T-helper 2 cell treated with Interferon-gamma antibody and Interleukin-4, amounts not matched to agents 100 ng/mL and 5 ng/mL, for 36 hours (primary cell): ENCODE results near the gene PPM1L. TPM values are rescaled to one million over a fixed set of nuclear protein-coding genes. Genes with fewer than 3 reads are reported as not detected.

ENCODE experiments used
- intact Hi-C: fragments of 100-400 bp; cut with micrococcal nuclease; formaldehyde crosslinking; loops from one replicate; pipeline ENCODE4 v1.15.1; 2023
- total RNA-seq: library from RNA; stranded (reverse); gene quantifications from 2 replicates; pipeline ENCODE4 v1.2.3, GENCODE V29; 2022

Gene PPM1L
- total RNA-seq, 1 donor from 2014 or later: 2.6 TPM

DNA sequence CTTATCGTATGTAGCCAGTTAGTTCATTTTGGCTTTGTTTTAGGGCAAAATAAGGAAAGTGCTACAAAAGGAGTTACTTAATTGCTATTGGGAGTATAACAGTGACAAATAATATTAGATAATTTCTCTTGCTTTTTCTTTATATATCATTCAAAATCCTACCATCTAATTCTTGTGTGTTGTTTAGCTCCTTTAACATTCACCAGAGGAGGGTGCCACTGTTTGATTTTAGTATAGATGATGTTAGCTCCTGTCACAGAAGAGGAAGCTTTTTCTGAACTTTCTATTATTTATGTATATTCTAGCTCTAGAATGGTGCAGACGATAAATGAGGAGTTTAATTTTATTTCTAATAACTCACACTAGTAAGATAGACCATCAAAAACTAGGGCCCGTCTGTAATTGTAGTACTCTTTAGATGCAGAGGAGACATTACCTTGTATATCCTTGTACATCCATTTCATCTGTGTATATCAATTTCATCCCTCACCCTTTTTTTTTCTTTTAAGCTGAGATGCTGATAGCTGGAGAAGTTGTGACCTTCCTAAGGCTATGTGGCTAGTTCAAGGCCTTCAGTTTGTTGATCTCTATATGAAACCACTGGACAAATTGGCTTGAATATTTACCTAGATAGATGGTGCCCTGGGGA, 3.0 kb downstream of the PPM1L start:
- intact Hi-C loops: loop anchor here (5.0 to 10.0 kb wide), 3 partner anchors 168 to 534 kb away; partner anchors contain the start of gene C3orf80

DNA sequence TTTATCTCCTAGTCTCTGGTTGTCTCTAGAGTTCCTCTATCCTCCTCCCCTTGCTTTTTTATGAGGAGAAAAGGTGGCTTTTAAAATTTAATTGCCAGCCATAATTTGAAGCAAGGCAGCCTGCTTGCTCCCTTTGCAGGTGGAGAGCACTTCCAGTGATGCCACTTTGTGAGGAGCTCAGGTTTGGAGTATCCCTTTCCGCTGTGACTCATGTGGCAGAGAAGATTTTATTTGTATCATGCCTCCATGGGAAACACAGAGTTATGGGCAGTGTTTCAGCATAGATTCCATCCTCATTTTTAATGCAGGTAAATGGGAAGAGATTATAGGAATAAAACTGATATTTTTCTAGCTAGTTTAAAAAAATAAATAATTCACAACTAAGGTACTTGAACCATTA, 7.0 kb downstream of the PPM1L start:
- intact Hi-C loops: no loop called here

DNA sequence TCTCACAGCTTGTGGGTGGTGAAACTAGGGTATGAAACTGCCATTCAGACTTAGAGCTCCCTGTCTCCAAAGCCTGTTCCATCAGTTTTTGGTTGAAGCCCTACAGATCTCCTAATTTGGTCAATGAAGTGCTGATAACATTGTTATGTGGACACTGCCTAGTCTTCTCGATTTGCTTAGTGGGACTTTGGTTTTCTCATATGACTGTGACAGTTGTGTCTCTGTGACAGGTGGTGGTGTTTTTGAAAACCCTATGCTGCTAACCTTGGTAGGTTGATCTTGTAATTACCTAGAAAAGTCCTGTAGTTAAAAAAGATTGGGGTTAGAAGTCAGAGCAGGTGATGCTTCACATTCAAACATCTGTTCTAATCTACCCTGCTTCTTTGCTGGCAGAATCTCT, 9.2 kb downstream of the PPM1L start:
- intact Hi-C loops: no loop called here

DNA sequence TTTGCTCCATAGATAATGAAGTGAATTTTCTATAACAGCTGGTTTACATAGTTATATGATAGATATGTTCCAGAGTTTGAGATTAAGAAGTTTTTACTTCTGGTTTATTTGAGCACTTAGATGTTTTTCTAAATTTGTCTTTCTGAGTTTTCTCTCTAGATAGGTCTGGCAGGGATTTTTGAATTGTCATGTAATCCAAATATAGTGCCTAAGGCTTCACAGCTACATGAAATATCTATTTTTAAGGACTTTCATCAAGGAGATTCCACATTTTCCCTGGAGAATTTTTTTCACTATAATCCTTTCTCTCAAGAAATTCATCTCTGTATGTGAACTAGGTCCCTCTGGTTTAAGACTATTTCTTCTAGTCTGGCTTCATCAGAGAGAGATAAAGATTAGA, 12.0 kb downstream of the PPM1L start:
- intact Hi-C loops: no loop called here

DNA sequence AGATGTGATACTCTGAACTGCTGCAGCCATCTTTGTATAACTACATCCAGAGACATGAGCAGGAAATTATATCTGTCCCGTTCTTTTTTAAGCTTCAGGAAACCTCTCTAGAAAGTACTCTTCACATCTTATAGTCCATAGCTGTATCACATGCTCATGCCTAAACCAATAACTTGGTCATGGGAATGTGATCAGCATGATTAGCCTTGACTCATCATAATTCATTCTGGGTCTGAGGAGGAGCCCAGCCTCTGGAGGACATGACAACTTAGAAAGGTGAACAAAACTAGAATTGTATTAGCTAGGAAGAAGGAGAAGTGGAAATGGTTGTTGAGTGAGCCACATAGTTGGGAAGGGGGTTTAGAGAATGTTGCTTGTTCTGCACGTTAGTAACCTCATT, 12.9 kb downstream of the PPM1L start:
- intact Hi-C loops: no loop called here

DNA sequence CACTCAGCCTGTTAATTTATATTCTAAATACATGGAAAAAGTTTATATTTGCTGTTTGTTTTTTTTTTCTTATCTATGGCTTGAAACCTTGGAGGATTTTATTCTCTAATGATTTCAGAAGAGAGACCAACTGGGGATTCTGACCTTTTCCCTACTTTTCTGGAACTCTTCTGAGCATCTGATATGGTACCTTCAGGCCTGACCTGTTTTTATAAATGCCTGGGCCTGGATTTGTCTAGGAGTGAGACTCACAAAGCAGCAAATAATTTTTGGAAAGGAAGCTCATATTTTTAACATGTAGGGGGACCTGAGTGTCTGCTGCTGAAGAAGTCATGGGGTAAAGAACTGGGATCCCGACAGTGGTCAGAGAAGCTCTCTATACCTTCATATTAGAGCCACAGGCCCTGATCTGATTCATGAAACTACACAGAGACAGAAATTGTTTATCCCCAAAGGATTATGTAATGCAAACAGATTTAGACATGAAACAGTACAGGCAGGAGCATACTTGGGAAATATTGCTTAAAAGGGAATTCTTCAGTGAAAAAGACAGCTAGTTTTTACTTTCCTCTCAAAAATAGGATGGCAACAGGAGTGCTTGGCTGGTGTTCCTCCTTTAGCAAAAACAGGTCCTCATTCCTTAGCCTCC, 15.9 kb downstream of the PPM1L start:
- intact Hi-C loops: no loop called here

DNA sequence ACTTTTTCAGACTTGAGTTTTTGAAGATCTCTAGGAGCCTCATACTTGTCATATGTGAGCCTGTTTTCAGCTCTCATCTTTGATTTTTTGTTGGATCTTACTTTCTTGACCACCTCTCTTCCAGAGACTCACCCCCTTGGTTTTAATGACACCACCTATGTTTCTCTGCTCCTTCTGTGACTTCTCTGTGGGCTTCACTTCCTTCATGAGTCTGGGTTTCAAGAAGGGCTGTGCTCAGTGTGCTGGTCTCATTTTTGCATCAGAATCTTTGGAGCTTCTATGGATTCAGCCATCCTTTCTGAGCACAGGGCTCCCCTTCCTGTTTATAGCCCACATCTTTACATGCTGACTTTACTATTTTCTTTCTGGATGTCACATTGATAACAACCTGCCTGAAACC, 17.7 kb downstream of the PPM1L start:
- intact Hi-C loops: no loop called here

DNA sequence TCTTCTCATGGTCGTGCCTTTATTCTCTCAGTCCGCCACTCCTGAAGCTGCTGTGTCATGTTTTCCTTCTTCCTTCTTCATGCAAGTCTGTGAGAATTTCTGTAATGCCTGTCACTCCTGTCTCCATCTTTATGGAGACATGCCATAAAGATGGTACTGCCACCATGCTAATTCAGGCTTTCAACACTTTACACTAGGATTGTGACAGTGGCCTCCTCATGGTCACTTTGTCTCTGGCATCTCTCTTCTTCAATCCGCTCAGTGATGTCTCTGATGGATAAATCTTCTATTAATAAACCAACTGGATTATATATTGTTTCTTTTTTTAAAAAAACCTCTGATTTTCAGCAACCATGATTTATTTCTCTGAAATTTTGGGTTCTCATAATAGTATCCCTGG, 18.1 kb downstream of the PPM1L start:
- intact Hi-C loops: no loop called here

DNA sequence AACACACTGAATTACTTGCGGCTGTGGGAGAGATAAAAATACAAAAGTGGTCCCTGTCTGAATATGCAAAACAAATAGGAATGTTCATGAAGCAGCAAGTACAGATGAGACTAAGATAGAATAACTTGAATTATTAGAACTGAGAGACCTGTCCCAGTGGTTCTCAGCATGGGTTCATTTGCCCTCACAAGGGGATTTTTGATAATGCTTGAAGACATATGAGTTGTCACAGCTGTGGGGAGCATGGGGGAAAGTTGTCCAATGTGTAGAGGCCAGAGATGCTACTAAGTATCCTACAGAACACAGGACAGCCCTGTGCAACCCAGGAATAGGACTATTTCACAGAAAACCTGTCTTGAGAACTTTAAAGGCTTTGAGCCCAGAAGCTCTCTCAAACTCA, 22.4 kb downstream of the PPM1L start:
- intact Hi-C loops: no loop called here

DNA sequence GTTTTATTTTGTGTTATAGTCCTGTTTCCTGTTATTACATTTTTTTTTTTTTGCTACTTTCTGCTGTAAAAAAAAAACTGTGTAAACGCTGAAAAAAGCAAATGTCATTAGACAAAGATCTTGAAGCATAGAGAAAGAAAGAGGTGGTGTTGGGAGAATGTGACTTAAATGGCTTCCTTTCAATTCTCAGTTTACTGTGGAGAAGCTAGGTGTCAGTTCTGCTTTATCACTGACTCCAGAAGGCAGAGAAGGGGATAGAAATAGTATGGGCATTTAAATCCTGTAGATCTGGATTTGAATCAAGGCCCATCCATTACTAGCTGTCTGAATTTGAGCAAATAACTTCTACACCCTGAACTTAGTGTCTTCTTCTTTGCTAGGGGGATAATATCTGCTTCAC, 23.0 kb downstream of the PPM1L start:
- intact Hi-C loops: no loop called here

DNA sequence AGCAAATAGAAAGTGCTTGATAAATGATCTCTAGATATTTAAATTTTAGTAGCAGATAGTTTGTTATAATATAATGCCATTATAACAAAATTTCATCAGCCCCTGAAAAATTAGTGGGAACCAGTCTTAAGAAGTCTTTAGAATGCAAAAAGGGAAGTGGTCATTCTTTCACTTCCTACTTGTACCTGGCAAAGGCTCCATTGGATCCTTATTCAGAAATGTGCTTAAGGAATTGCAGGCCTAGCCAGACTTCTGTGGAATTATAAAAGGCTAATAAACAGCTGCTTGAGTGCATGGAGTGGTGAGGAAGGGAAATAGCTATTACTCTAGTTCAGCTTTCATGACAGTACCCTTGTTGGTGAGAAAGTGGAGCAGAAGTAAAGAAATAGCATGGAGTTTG, 24.2 kb downstream of the PPM1L start:
- intact Hi-C loops: no loop called here

DNA sequence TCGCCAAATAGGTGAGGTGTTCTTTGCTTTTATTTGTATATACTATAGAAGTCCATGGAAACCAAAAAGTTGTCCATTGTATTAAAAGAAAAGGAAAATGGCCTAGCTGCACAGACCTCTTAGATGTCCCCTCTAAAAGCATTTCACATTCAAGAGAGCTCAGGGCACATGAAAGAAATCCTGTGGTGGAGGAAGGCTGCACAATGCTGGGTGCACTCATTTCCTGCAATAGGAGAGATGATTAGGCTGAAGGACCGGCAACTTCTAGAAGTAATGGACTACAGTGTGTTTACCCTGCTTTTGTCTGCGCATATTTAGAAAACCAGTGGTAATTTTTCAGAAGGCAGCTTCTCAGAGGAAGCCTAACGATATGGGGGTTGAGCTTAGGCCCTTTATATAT, 25.4 kb downstream of the PPM1L start:
- intact Hi-C loops: no loop called here

DNA sequence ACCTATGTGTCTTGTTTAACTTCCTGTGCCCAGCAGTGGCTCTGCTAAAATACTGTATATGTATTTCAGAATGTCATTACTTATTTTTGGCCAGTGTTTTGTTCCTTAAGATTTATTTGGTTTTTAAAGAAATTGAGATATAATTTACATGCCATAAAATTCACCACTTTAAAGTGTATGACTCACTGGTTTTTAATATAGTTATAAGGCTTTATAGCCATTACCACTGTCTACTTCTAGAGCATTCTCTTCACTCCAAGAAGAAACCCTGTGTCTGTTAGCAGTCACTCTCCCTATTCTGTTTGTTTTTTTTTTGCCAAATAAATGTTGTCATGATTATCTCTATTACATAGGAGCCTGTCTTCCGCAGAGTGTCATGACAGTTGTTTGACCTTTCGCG, 25.8 kb downstream of the PPM1L start:
- intact Hi-C loops: no loop called here

DNA sequence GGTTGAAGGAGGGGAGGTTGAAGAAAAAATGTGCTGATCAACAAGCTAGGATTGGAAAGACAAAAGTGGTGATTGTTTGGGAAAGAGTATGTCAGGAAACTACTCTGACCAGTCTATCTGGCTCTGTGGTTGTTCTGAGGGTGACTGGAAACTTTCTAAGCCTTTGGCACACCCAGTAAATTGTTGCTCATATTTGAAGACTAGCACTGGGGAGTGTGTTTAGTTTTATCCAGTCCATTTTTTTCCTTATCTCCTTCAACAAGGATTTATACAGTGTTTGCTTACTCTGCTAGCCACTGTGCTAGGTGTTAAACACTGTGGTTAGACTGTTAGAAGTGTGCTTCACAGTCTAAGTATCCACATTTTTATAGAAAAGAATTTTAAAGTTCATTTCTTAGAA, 28.8 kb downstream of the PPM1L start:
- intact Hi-C loops: no loop called here

DNA sequence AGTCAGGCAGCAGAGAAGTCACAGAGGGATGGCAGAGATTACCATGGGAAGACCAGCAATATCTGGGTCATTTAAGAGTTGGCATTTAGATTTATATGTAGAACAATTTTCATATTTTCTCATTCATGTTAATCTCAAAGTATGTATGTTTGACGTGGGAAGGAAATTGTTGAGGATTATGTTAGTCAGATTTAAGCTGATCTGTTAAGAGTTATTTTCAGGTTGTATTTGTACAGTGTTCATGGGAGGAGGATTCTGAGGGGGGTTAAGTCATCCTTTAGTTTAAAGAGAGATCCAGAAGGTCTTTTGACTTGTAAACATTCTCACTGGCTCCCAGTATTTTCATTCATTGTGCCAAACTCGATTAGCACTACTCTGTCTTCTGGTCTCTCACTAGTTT, 34.7 kb downstream of the PPM1L start:
- intact Hi-C loops: no loop called here

DNA sequence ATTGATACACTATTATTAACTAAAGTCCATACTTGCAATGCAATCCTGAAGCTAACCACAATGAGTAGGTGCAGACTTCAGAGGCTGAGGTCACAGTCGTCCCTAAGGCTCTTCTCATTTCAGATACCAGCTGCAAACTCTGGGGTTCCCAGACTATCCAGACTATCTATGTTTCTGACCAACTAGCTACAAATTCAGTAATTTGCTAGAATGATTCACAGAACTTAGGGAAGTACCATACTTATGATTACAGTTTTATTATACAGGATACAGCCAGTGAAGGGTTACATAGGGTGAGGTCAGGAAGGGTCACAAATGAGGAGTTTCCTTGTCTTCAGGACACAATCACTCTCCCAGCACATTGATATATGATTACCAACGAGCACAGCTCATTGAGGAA, 36.5 kb downstream of the PPM1L start:
- intact Hi-C loops: no loop called here

DNA sequence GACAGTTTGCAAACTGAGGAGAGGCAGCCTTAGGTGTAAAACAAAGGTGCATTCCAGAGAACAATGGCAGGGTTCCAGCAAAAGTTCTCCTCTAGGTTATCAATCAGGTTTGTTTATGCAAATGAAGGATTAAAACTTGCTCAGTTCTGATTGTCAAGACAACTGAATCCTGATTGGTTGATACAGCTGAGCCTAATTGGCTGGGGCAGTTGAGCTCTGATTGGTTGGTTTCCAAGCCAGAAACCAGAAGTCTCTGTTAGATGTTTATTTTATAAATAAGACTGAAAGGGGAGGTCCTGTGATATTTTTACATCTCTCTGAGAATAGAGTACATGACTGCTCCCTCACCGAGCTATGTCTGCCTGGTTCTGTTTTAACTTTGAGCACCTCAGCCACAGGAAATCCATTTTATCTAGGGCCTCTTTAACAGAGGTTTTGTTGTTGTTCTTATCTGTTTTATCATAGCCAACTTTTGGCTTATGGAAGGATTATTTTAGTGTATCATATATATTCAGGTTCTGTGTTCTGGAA, 37.8 kb downstream of the PPM1L start:
- intact Hi-C loops: no loop called here

DNA sequence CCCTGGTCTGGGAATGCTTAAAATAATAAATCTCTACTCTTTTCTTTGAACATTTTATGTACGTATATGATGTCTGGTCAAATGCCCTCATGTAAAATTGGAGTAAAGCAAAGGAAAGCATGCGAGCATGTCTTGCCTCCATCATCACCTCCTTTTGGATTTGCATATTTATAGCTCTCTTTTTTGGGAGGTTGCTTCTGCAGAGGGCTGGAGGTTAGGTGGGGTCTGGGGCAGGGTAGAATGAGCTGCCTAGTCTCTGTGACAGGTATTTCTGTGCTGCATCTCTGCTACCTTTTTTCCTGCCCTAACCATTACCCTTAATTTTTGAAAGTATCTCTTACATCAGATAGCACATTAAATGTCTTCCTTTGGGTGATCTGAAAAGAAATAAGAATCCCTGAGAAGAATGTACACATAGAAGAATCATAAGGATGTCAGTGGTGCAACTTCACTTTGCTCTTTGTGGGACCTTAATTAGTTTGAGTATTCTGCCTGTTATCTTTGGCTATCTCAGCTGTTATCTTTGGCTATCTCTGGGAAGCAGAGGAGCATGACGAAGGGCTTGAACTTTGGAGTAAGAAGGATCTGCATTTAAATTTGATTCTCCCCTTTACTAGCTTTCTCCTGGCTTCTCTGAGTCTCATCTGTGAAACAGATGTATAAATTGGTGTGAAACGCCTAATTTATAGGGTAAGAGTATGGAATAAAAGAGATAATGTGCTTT, 40.2 kb downstream of the PPM1L start:
- intact Hi-C loops: no loop called here

DNA sequence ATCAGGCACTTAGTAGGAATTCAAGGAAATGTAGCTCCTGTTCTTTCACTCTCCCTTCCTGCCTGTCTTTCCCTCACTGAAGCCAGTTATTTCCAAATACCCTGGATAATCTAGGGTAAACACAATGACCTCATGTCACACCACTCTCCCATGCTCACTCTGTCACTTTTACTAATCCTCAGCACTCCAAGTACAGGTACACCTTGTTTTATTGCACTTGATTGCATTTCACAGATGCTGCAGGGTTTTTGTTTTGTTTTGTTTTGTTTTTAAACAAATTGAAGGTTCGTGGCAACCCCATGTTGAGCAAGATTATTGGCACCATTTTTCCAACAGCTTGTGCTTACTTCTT, 40.8 kb downstream of the PPM1L start:
- intact Hi-C loops: no loop called here

DNA sequence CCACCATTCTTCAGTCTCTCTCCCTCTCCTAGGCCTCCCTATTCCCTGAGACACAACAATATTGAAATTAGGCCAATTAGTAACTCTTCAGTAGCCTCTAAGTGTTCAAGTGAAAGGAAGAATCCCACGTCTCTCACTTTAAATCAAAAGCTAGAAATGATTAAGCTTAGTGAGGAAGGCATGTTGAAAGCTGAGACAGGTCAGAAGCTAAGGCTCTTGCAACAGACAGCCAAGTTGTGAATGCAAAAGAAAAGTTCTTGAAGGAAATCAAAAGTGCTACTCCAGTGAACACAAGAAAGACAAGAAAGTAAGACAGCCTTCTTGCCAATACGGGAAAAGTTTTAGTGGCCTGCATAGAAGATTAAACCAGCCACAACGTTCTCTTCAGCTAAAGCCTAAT, 41.3 kb downstream of the PPM1L start:
- intact Hi-C loops: no loop called here

DNA sequence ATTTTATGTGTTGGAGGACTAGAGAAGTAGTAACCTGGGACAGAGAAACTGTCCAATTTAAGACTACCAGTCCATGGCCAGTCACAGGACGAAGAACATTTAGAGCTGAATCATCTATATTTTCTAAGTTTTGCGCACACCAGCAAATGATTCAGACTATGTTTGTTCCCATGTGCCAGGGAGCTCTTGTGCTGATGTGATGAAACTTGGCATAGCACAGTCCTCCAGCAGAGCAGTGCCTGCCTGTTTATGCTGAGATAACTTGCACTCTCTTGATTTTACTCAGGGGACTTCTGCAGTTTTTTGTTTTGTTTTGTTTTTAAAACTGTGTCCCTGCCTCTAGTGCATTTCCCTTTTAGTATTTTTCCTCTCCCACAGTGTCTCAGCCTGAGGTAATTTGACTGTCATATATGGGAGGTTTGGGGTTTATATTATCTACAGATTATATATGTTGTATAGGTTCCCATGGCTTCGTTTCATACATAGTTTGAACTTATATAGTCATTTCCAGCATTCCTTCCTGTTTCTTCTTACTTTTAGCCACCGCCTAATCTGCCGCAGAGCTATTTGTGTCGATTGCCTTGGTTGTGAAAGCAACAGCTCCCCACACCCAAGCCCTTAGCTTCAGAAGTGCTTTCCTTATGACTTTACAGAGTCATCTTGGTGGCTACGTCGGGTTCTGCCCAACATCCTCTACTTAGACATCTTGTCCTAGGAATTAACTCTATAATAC, 45.5 kb downstream of the PPM1L start:
- intact Hi-C loops: loop anchor here (1.0 to 2.0 kb wide), 3 partner anchors 46 to 419 kb away; partner anchors contain the start of genes KPNA4 and NMD3

DNA sequence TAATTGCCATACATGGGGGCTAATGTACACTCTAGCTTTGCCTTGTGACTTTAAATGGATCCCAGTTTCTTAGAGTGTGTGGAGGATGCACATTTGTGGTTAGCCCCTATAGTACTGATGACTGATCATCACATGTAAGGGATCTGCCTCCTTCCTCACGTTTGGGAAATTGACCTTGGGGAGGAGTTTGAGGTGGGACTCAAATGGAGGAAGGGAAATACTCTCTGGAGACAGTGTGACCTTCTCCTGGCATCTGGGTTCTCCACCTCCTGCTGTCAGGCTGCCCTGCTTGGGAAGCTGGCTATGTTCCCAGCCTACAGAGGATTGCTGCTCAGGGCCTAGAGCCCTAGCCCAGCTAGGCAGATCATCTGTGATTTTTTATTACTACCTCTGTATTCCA, 48.7 kb downstream of the PPM1L start:
- intact Hi-C loops: no loop called here
